ENCODE measurements around the gene NFKBIE. TPM values are rescaled to one million over a fixed set of nuclear protein-coding genes. Genes with fewer than 3 reads are reported as not detected.
A peak's percentile ranks its signal among the peaks of the same experiment; 100 is the strongest.

Gene NFKBIE
- total and polyA plus RNA-seq, 2 of the 13 experiments (the other 11 are each of a cell fraction or from before 2014, with no cell fraction given): 6.7 to 14.5 TPM

DNA sequence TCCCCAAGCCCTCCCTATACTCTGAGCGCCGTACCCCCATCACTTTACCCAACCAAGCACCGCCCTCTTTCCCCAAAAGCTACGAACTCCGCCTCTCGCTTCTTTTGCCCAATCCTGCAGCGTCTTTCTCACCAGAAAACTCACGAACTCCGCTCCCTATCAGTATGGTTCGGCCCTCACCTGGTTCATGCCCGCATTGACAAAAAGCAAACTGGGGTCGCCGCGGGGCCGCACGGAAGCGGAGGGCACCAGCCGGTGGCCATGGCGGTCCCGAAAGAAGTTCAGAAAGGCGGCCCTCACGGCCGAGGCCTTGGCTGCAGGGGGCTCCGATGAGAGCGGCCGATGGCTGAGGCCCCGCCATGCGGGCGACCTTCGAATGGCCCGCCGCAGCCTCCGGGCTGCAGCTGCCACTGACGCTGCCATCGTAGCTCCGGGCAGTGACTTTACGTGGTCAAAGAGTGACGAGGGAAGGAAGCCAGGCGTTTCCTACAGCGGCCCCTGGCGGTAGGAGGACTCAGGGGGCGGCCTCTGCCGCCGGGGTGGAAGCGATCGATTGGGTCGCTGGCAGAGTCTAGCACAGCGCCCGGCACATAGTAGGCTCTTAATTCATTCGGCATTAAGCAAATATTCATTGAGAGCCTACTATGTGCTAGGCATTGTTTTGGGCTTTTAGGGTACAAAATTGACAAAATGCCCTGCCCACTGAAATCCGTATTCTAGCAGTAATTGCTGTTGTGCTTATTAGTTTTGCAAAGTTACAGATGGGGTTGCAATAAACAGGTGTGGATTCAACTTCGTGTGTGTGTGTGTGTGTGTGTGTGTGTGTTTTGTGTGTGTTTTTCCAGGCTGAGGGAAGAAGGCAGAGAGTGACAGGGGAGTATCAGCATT, 47.8 kb upstream of the NFKBIE start, which contains the start of gene AARS2 (continued):
- TF ChIP-seq, protein P1, sequence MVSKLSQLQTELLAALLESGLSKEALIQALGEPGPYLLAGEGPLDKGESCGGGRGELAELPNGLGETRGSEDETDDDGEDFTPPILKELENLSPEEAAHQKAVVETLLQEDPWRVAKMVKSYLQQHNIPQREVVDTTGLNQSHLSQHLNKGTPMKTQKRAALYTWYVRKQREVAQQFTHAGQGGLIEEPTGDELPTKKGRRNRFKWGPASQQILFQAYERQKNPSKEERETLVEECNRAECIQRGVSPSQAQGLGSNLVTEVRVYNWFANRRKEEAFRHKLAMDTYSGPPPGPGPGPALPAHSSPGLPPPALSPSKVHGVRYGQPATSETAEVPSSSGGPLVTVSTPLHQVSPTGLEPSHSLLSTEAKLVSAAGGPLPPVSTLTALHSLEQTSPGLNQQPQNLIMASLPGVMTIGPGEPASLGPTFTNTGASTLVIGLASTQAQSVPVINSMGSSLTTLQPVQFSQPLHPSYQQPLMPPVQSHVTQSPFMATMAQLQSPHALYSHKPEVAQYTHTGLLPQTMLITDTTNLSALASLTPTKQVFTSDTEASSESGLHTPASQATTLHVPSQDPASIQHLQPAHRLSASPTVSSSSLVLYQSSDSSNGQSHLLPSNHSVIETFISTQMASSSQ (IDR thresholded peaks at IDR 0.05; ENCODE audit: low read depth): no peak
- TF ChIP-seq, protein P1 (CRISPR knock-in tag; IDR thresholded peaks at IDR 0.05; ENCODE audit: borderline replicate concordance): peak; percentile 88
- peak; percentile 87 for TF ChIP-seq CREM (IDR thresholded peaks at IDR 0.05)
- peak; percentile 66 for TF ChIP-seq CREM (CRISPR knock-in tag; IDR thresholded peaks at IDR 0.05)
- TF ChIP-seq AHR (CRISPR knock-in tag; IDR thresholded peaks at IDR 0.05): peak; percentile 96
- TF ChIP-seq MEF2D (CRISPR knock-in tag; IDR thresholded peaks at IDR 0.05): peak; percentile 97
- TF ChIP-seq, protein P2, sequence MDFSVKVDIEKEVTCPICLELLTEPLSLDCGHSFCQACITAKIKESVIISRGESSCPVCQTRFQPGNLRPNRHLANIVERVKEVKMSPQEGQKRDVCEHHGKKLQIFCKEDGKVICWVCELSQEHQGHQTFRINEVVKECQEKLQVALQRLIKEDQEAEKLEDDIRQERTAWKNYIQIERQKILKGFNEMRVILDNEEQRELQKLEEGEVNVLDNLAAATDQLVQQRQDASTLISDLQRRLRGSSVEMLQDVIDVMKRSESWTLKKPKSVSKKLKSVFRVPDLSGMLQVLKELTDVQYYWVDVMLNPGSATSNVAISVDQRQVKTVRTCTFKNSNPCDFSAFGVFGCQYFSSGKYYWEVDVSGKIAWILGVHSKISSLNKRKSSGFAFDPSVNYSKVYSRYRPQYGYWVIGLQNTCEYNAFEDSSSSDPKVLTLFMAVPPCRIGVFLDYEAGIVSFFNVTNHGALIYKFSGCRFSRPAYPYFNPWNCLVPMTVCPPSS (IDR thresholded peaks at IDR 0.05): no peak
- TF ChIP-seq, protein P3, sequence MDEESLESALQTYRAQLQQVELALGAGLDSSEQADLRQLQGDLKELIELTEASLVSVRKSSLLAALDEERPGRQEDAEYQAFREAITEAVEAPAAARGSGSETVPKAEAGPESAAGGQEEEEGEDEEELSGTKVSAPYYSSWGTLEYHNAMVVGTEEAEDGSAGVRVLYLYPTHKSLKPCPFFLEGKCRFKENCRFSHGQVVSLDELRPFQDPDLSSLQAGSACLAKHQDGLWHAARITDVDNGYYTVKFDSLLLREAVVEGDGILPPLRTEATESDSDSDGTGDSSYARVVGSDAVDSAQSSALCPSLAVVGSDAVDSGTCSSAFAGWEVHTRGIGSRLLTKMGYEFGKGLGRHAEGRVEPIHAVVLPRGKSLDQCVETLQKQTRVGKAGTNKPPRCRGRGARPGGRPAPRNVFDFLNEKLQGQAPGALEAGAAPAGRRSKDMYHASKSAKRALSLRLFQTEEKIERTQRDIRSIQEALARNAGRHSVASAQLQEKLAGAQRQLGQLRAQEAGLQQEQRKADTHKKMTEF (CRISPR knock-in tag; IDR thresholded peaks at IDR 0.05): peak; percentile 99
- no peak for TF ChIP-seq ZEB1 (IDR thresholded peaks at IDR 0.05; ENCODE audit: insufficient replicate concordance, low read depth)
- TF ChIP-seq, protein P4, sequence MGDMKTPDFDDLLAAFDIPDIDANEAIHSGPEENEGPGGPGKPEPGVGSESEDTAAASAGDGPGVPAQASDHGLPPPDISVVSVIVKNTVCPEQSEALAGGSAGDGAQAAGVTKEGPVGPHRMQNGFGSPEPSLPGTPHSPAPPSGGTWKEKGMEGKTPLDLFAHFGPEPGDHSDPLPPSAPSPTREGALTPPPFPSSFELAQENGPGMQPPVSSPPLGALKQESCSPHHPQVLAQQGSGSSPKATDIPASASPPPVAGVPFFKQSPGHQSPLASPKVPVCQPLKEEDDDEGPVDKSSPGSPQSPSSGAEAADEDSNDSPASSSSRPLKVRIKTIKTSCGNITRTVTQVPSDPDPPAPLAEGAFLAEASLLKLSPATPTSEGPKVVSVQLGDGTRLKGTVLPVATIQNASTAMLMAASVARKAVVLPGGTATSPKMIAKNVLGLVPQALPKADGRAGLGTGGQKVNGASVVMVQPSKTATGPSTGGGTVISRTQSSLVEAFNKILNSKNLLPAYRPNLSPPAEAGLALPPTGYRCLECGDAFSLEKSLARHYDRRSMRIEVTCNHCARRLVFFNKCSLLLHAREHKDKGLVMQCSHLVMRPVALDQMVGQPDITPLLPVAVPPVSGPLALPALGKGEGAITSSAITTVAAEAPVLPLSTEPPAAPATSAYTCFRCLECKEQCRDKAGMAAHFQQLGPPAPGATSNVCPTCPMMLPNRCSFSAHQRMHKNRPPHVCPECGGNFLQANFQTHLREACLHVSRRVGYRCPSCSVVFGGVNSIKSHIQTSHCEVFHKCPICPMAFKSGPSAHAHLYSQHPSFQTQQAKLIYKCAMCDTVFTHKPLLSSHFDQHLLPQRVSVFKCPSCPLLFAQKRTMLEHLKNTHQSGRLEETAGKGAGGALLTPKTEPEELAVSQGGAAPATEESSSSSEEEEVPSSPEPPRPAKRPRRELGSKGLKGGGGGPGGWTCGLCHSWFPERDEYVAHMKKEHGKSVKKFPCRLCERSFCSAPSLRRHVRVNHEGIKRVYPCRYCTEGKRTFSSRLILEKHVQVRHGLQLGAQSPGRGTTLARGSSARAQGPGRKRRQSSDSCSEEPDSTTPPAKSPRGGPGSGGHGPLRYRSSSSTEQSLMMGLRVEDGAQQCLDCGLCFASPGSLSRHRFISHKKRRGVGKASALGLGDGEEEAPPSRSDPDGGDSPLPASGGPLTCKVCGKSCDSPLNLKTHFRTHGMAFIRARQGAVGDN (CRISPR knock-in tag; IDR thresholded peaks at IDR 0.05): peak; percentile 96
- TF ChIP-seq, protein P5, sequence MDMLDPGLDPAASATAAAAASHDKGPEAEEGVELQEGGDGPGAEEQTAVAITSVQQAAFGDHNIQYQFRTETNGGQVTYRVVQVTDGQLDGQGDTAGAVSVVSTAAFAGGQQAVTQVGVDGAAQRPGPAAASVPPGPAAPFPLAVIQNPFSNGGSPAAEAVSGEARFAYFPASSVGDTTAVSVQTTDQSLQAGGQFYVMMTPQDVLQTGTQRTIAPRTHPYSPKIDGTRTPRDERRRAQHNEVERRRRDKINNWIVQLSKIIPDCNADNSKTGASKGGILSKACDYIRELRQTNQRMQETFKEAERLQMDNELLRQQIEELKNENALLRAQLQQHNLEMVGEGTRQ (IDR thresholded peaks at IDR 0.05; ENCODE audit: low read depth, low read length): no peak
- TF ChIP-seq, protein P5 (CRISPR knock-in tag; IDR thresholded peaks at IDR 0.05; ENCODE audit: borderline replicate concordance): no peak; the same call in 1 of the 2 replicates
- peak; percentile 99 for TF ChIP-seq ZNF839 (CRISPR knock-in tag; IDR thresholded peaks at IDR 0.05; ENCODE audit: borderline replicate concordance)
- peak; percentile 94; the same call in 1 of the 2 replicates for TF ChIP-seq ZZZ3 (CRISPR knock-in tag; IDR thresholded peaks at IDR 0.05; ENCODE audit: borderline replicate concordance)
- no peak for TF ChIP-seq CENPT (CRISPR knock-in tag; IDR thresholded peaks at IDR 0.05; ENCODE audit: low read depth)

Measured in HepG2 (cell line).